Endometrium (tissue), 2 donors: Measurements from ENCODE around the gene TMEM171.

Source experiments
- FAIRE-seq: peaks from 2 replicates; lab custom pipeline; 2012; peaks lifted over from hg19 to GRCh38; lab: Jason Lieb, UNC
- donor health status: control.
- donor health status: control.

Gene TMEM171

GRCh38 chr5:73121119-73121463 is 716 bp downstream of the TMEM171 start:
- no peak for FAIRE-seq

GRCh38 chr5:73122875-73123810 is 2.8 kb downstream of the TMEM171 start:
- no peak for FAIRE-seq

DNA sequence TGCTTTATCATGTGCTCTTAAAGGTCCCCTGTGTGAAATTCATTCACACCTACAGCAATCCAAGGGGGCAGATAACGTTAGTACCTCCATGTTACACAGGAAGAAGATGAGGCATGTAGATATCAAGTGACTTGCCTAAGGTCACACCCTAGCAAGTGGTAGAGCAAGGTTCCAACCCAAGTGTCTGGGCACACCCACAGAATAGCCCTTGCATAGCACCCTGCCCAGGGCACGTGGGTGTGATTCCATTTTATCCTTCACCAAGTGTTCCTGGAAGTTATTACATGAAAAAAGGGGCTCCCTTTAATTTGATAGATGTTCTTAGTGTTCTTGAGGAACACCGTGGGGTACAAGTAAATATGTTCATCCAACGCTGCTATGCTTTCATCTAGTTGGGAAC is 4.9 kb downstream of the TMEM171 start:
- no peak for FAIRE-seq

DNA sequence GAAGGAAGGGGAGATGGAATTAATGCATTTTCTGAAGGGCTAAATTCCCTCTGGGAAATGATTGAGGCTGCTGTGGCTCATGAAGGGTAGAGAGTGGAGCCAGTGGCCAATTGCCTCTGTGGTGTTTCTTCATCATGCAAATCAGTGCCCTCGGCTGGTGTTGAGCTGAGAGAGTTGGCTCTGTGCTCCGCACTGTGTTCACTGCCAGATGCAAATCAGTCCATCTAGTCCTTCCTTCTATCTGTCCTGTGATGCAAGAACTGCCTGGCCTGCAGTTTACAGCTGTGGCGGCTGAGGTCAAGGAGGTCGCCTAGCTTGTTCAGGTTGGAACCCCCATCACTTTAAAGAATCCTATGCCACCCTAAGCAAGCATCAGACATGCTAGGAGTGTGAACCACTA is 6.0 kb downstream of the TMEM171 start:
- FAIRE-seq = no peak

- no peak for FAIRE-seq
Observed at GRCh38 chr5:73126957-73127356, 6.6 kb downstream of the TMEM171 start.

DNA sequence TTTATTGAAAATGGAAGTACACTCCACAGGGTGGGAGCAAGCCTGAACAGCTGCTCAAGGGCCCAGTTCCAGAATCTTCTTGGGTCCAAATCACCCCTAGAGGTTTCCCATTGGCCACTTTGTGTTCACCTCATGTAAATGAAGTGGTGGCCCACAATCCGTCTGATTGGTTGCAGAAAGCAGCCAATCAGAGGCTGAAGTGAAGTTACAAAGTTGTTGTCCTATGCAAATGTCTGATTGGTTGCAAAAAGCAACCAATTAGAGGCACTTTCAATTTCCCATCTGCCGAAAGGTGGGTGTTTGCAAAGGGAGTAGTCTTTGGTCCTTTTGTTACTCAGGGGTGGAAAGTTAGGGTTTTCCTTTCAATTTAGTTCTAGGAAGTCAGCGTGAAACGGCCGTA is 8.8 kb downstream of the TMEM171 start:
- no peak for FAIRE-seq

DNA sequence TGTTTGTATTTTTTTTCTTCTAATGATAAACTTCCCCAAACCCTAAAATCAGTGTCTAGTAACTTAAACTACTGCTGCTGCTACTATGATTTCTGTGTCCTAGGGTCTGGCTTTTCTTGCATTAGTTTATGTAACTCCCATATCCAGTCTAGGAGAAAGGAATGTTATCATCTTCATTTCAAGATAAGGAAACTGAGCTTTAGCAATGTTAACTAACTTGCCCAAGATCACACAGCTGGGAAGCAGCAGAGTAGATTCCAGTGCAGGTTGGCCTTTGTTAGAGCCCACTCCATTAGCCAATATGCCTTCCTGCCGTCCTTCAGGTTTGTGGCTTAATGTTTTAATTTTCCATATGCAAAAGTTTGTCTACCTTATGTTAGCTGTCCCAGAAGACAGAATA is 10.4 kb downstream of the TMEM171 start:
- no peak for FAIRE-seq

DNA sequence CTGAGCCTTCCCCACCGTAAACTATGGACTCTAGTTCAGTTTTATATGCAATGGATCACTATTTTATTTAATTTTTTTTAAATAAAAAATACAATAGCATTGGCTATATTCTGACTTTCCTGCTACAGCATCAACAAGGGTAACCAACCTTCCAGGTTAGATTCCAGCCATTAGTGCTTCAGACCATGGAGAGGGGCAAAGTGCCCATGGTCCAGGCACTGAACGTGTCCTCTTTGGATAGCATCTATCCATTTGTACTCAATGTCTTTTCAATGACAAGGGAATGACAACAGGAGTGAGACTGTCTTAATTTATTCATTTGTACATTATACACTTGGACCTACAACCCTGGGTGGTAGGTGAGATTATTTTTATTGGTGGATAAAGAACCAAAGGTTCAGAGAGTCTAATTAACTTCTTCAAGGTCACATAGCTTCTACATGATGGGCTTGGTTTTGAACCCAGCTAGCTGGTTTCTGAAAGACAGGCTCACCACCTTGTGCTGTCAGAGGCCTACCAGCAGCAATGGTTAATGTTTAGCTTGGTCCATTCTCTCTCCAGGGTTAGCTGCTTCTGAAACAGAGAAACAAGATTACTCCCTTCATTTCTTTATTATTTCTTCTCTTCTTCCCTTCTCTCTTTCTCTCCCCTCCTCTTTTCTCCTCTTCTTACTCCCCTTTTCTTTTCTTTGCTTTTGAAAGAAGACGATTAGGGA is 11.5 kb downstream of the TMEM171 start:
- FAIRE-seq = no peak

DNA sequence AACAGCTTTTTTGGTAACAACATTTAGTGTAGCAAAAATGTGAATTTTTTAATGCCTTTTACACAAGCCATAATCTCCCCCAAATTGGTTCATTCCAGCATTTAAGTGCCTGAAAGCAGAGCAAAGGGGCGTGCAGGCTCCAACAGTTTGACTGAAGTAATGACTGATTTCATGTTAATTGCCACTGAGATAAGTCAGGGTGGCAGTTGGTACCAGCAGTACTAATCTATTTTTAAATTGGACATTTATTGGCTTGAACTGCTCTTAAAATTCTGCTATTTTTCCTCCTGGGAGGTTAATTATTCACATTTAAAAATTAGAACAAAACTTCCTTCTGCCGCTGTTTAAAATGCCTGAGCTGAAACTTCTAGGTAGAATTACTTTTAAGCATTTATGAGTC is 12.4 kb downstream of the TMEM171 start:
- no peak for FAIRE-seq

DNA sequence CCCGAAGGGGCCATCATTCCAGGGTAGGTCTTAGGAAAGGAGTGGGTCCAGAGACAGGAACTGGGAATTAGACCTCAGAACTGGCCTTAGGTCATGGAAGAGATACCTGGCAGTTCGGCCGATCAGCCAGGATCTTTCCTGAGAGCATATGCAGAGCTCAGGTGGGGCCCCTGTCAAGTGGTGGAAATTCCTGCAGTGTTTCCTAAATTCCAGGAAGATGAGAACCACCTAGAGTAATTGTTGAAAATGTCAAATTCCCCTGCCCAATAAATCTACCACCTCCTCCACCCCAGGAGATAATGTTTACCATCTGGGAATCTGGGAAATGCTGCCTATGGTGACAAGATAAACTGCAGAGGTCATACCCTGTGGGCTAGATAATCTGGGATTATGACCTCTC is 14.6 kb downstream of the TMEM171 start:
- FAIRE-seq = no peak

GRCh38 chr5:73135429-73136054 is 15.2 kb downstream of the TMEM171 start:
- FAIRE-seq = no peak

GRCh38 chr5:73136055-73136562 is 15.7 kb downstream of the TMEM171 start:
- no peak for FAIRE-seq

- FAIRE-seq = no peak
Observed at GRCh38 chr5:73137563-73138530, 17.5 kb downstream of the TMEM171 start.

DNA sequence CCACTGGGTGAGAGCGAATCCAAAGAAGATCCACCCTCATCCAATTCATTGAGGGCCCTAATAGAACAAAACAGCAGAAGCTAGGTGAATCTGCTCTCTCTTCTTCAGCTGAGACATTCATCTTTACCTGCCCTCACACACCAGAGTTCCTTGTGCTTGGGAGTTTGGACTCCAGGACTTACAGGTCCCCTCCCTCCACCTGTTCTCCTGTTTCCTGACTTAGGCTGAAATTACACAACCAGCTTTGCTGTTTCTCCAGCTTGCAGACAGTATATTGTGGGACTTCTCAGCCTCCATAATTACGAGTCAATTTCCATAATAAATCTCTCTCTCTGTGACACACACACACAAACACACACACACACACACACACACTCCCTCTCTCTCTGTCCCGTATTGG is 19.1 kb downstream of the TMEM171 start:
- no peak for FAIRE-seq

- FAIRE-seq = no peak
Observed at GRCh38 chr5:73140801-73141200, 20.4 kb downstream of the TMEM171 start.

GRCh38 chr5:73142035-73142434 is 21.7 kb downstream of the TMEM171 start:
- no peak for FAIRE-seq

GRCh38 chr5:73143716-73144115 is 23.3 kb downstream of the TMEM171 start:
- FAIRE-seq = no peak

GRCh38 chr5:73149540-73149939 is 29.2 kb downstream of the TMEM171 start:
- no peak for FAIRE-seq

DNA sequence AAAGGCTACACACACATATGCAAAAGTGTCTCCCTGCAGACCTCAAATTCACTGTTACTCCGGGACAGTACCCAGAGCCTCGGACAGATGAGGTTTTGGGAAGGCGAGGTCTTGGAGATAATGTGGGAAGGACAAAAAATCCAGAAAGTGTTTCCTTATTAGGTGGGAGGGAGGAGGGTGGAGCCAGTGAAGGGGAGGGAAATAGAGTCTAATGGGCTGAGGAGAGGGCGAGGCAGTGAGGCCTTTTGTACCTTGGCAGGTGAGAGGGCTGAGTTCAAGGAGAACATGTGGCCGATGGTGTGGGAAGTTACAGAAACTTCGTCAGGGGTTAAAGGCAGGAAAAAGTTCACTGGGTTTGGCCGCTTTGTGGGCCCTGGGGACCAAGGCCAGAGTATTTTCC is 30.5 kb downstream of the TMEM171 start:
- FAIRE-seq = no peak

GRCh38 chr5:73151766-73152410 is 31.5 kb downstream of the TMEM171 start:
- FAIRE-seq = no peak
